Caco-2 (cell line): ENCODE measurements around the gene SRRM2. TPM values are rescaled to one million over a fixed set of nuclear protein-coding genes. Genes with fewer than 3 reads are reported as not detected.

Experiments used
- BruUV-seq: library from RNA; stranded (reverse); fragments of 400-500 nt; replicated peaks from 2 replicates; lab custom pipeline; 2021; lab: Mats Ljungman, UMichigan
- CTCF ChIA-PET: fragments of 300-600 bp; sonication (Branson Sonifier 250); formaldehyde crosslinking; loops from one replicate; lab custom pipeline; 2022; ENCODE audit warnings: antibody characterized with exemption; lab: Charles Lee
- POLR2A ChIA-PET: fragments of 300-600 bp; sonication (Branson Sonifier 250); formaldehyde crosslinking; loops from one replicate; lab custom pipeline; 2022; ENCODE audit warnings: antibody characterized with exemption; lab: Charles Lee
- DNase-seq, 2 experiments: peaks; one replicate each; pipeline versions ENCODE4 v3.0.0 to v3.0.0-alpha.2; 2020 to 2022
- H3K27me3 ChIP-seq: replicated peaks from 2 replicates; pipeline ENCODE4 v1.6.0; 2011; ENCODE audit warnings: low read length; ENCODE audit not compliant: control insufficient read depth, insufficient read depth
- H3K36me3 ChIP-seq: 2 replicates; pipeline ENCODE4 v1.5.1; 2011; ENCODE audit warnings: low read length; ENCODE audit not compliant: control insufficient read depth, insufficient read depth
- H3K4me1 ChIP-seq: fragments of 250-450 bp; sonication (Bioruptor Pico); 2 replicates; pipeline ENCODE4 v1.5.1; 2020; ENCODE audit warnings: mild to moderate bottlenecking
- H3K4me3 ChIP-seq: 2 replicates; pipeline ENCODE4 v1.5.1; 2011; ENCODE audit warnings: low read depth, mild to moderate bottlenecking, control low read depth, low read length
- H3K9me3 ChIP-seq: fragments of 250-450 bp; sonication (Bioruptor Pico); 2 replicates; pipeline ENCODE4 v1.5.1; 2020; ENCODE audit warnings: mild to moderate bottlenecking, moderate library complexity
- H3K27ac Mint-ChIP-seq: one replicate; pipeline ENCODE4 v1.8.0; 2022; ENCODE audit warnings: mixed read lengths; ENCODE audit not compliant: unreplicated experiment
- H3K27me3 Mint-ChIP-seq: one replicate; pipeline ENCODE4 v1.8.0; 2022; ENCODE audit warnings: mixed read lengths; ENCODE audit not compliant: insufficient read depth, unreplicated experiment
- H3K36me3 Mint-ChIP-seq: one replicate; pipeline ENCODE4 v1.8.0; 2022; ENCODE audit warnings: mild to moderate bottlenecking, mixed read lengths; ENCODE audit not compliant: insufficient read depth, unreplicated experiment
- H3K4me1 Mint-ChIP-seq: one replicate; pipeline ENCODE4 v1.8.0; 2022; ENCODE audit warnings: low read depth, mixed read lengths; ENCODE audit not compliant: unreplicated experiment
- H3K4me3 Mint-ChIP-seq: one replicate; pipeline ENCODE4 v1.8.0; 2022; ENCODE audit warnings: mild to moderate bottlenecking, moderate library complexity, mixed read lengths; ENCODE audit not compliant: unreplicated experiment
- H3K9me3 Mint-ChIP-seq: one replicate; pipeline ENCODE4 v1.8.0; 2022; ENCODE audit warnings: mixed read lengths; ENCODE audit not compliant: unreplicated experiment
- CTCF ChIP-seq, 2 experiments: fragments of 200-600 bp in 1 of 2; IDR thresholded peaks; 1 replicate in 1 of 2; 2 replicates in 1 of 2; pipeline versions ENCODE4 v1.5.1 to v1.8.0; 2011 to 2022; ENCODE audit warnings: antibody characterized with exemption in 1 of 2, control low read depth in 1 of 2, inconsistent platforms in 1 of 2, low read depth in 1 of 2, low read length in 1 of 2, mild to moderate bottlenecking in 1 of 2, moderate library complexity in 1 of 2; ENCODE audit not compliant: insufficient read depth in 1 of 2, severe bottlenecking in 1 of 2, unreplicated experiment in 1 of 2
- intact Hi-C: fragments of 100-400 bp; cut with micrococcal nuclease; formaldehyde crosslinking; loops from one replicate; pipeline ENCODE4 v1.10.0; 2022; ENCODE audit not compliant: unreplicated experiment
- total RNA-seq: library from RNA; stranded (reverse); gene quantifications from 2 replicates; pipeline ENCODE4 v1.2.3, GENCODE V29; 2022

Gene SRRM2
- total RNA-seq, 1 experiment from 2014 or later = 332 TPM

DNA sequence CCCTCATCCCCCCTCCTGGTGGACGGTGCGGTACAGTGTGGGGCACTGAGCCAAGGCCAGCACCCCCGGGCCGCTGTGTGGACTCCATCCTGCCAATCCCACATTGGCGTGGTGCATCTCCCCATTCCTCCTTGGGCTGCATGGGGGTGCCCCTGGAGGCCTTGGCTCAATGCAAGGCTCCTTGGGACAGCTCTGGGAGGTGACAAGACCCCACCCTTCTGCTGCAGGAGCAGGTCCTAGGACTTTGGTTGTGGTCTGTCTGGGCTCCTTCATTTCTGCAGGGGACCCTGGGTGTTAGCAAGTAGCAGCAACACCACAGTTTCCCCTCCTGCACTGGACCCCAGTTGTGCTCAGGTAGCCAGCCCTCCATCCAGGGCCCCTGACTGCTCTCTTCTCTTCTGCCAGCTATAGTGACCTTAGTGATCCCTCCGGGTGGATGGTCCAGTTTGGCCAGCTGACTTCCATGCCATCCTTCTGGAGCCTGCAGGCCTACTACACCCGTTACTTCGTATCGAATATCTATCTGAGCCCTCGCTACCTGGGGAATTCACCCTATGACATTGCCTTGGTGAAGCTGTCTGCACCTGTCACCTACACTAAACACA lies 65.9 kb downstream of the SRRM2 start:
- H3K27me3 ChIP-seq = no peaks in the 10 kb centered on the region
- Mint-ChIP-seq H3K4me1 (peaks cover 4% of the 10 kb centered on the region), H3K27ac (no peak overlapping the region), H3K36me3 (no peaks in the 10 kb centered on the region), H3K4me3 (no peak overlapping the region), H3K27me3 (no peaks in the 10 kb centered on the region), H3K9me3 (no peaks in the 10 kb centered on the region)
- H3K4me3 ChIP-seq = no peak overlapping the region
- ChIA-PET CTCF (no interaction called here), POLR2A (no interaction called here)
- no TSS peak for BruUV-seq
- H3K36me3 ChIP-seq = no peaks in the 10 kb centered on the region
- TF ChIP-seq CTCF (IDR thresholded peaks at IDR 0.05; ENCODE audit: insufficient read depth in 1 of 2, low read depth in 1 of 2, low read length in 1 of 2, severe bottlenecking in 1 of 2, unreplicated experiment in 1 of 2) = no peak
- no peaks in the 10 kb centered on the region for H3K9me3 ChIP-seq
- H3K4me1 ChIP-seq = peaks cover 10% of the 10 kb centered on the region
- intact Hi-C loops = no loop called here
- DNase-seq = no peak

GRCh38 chr16:2819179-2819938 lies 66.9 kb downstream of the SRRM2 start:
- Histone ChIP-seq H3K9me3 (no peaks in the 10 kb centered on the region), H3K27me3 (no peaks in the 10 kb centered on the region), H3K4me3 (no peak overlapping the region), H3K4me1 (peaks cover 10% of the 10 kb centered on the region), H3K36me3 (no peaks in the 10 kb centered on the region)
- CTCF ChIA-PET = no interaction called here
- Mint-ChIP-seq H3K27ac (no peak overlapping the region), H3K9me3 (no peaks in the 10 kb centered on the region), H3K4me1 (peaks cover 4% of the 10 kb centered on the region), H3K36me3 (no peaks in the 10 kb centered on the region), H3K4me3 (no peak overlapping the region), H3K27me3 (no peaks in the 10 kb centered on the region)
- intact Hi-C loops = no loop called here
- no peak for DNase-seq
- no TSS peak for BruUV-seq
- POLR2A ChIA-PET = no interaction called here
- no peak for TF ChIP-seq CTCF (IDR thresholded peaks at IDR 0.05; ENCODE audit: insufficient read depth in 1 of 2, low read depth in 1 of 2, low read length in 1 of 2, severe bottlenecking in 1 of 2, unreplicated experiment in 1 of 2)

DNA sequence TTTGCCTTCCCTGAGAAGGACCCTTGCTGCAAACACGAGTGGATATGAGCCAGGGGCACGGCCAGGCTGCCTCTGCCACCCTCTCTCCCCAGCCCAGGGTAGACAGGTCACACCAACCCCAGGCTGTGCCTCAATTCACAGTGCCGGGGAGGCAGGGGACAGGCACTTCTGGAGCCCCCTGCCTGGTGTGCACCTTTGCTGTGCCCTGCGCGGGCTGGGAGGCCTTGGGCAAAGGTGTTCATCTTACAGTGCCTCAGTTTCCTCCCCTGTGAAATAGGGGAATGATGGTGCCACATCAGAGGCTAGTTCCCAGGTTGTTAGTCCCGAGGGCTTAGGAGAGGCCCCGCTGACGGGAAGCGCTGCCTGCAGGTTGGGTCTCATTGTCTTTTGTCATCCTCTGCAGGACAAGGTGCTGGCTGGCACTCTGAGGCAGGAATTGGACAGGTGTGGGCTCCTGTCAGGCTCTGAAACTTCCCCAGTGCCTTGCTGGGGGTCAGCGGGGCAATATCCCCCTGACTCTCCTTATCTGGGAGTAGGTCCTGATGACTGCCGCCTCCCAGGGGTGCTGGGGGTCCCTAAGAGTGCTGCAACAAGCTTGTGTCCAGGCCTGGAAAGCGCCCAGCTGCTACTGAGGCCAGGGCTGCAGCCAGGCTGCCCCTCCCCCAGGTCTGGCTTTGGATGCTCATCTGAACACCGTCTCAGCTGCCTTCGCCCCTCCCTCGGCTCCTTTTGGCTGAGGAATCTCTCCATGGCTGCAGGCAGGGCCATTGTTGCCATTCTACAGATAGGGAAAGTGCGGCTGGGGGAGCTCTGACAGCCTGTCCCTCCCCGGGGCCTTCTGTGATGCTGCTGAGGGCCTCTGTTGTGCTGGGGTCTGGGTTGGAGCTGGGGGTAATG lies 67.7 kb downstream of the SRRM2 start:
- no peak for TF ChIP-seq CTCF (IDR thresholded peaks at IDR 0.05; ENCODE audit: insufficient read depth in 1 of 2, low read depth in 1 of 2, low read length in 1 of 2, severe bottlenecking in 1 of 2, unreplicated experiment in 1 of 2)
- intact Hi-C loops = no loop called here
- POLR2A ChIA-PET = no interaction called here

More for the DNA sequence above, 67.7 kb downstream of the SRRM2 start:
- Histone ChIP-seq H3K9me3 (no peaks in the 10 kb centered on the region), H3K4me1 (peaks cover 8% of the 10 kb centered on the region), H3K27me3 (no peaks in the 10 kb centered on the region), H3K4me3 (no peak overlapping the region), H3K36me3 (no peaks in the 10 kb centered on the region)
- no TSS peak for BruUV-seq
- no peaks in the 10 kb centered on the region for H3K9me3 Mint-ChIP-seq
- H3K27ac Mint-ChIP-seq = no peak overlapping the region
- H3K4me3 Mint-ChIP-seq = no peak overlapping the region
- H3K36me3 Mint-ChIP-seq = no peaks in the 10 kb centered on the region
- no peak for DNase-seq
- H3K27me3 Mint-ChIP-seq = no peaks in the 10 kb centered on the region
- H3K4me1 Mint-ChIP-seq = peaks cover 4% of the 10 kb centered on the region
- CTCF ChIA-PET = no interaction called here
